Measurements from ENCODE around the gene COPS6.

Gene COPS6

GRCh38 chr7:100065452-100066186, 23.1 kb upstream of the COPS6 start:
- Histone ChIP-seq H3K79me2 (ENCODE audit: control insufficient read depth, low read length) (no peaks in the 10 kb centered on the region), H3F3A (ENCODE audit: control insufficient read depth, insufficient read depth) (no peaks in the 10 kb centered on the region), H3K36me3 (ENCODE audit: control insufficient read depth, low read length) (peaks cover 27% of the 10 kb centered on the region), H3K27me3 (ENCODE audit: control insufficient read depth, low read length) (no peaks in the 10 kb centered on the region), H3K27ac (ENCODE audit: low read depth, low read length) (no peak overlapping the region), H4K20me1 (ENCODE audit: control insufficient read depth, insufficient read depth, low read depth, low read length) (no peaks in the 10 kb centered on the region), H3K4me1 (ENCODE audit: control insufficient read depth, low read length) (no peaks in the 10 kb centered on the region), H3K4me2 (ENCODE audit: low read length) (no peak overlapping the region), H3K9me2 (replicated peaks; ENCODE audit: control insufficient read depth, low read length) (no peaks in the 10 kb centered on the region), H3K4me3 (ENCODE audit: low read length) (no peak overlapping the region), H3K9me3 (ENCODE audit: control insufficient read depth, insufficient read depth, low read length) (peaks cover 5% of the 10 kb centered on the region)
- no peak for TF ChIP-seq EZH2phosphoT487 (IDR thresholded peaks at IDR 0.05; ENCODE audit: borderline replicate concordance, low read length)
- TF ChIP-seq CTCF (IDR thresholded peaks at IDR 0.05; ENCODE audit: low read depth, low read length, poor library complexity, severe bottlenecking) = no peak

GRCh38 chr7:100066953-100067352, 21.8 kb upstream of the COPS6 start:
- peaks cover 41% of the 10 kb centered on the region for H3K36me3 ChIP-seq (ENCODE audit: control insufficient read depth, low read length)

GRCh38 chr7:100069991-100070390, 18.8 kb upstream of the COPS6 start:
- H3K27ac ChIP-seq (ENCODE audit: low read depth, low read length) = no peak overlapping the region
- H3K4me2 ChIP-seq (ENCODE audit: low read length) = no peak overlapping the region
- H3K9me3 ChIP-seq (ENCODE audit: control insufficient read depth, insufficient read depth, low read length) = peaks cover 28% of the 10 kb centered on the region
- H3K9me2 ChIP-seq (replicated peaks; ENCODE audit: control insufficient read depth, low read length) = no peaks in the 10 kb centered on the region
- peaks cover 63% of the 10 kb centered on the region for H3K36me3 ChIP-seq (ENCODE audit: control insufficient read depth, low read length)
- no peaks in the 10 kb centered on the region for H3K79me2 ChIP-seq (ENCODE audit: control insufficient read depth, low read length)
- H4K20me1 ChIP-seq (ENCODE audit: control insufficient read depth, insufficient read depth, low read depth, low read length) = no peaks in the 10 kb centered on the region
- no peak overlapping the region for H3K4me3 ChIP-seq (ENCODE audit: low read length)
- no peaks in the 10 kb centered on the region for H3K27me3 ChIP-seq (ENCODE audit: control insufficient read depth, low read length)
- no peak for TF ChIP-seq EZH2phosphoT487 (IDR thresholded peaks at IDR 0.05; ENCODE audit: borderline replicate concordance, low read length)
- TF ChIP-seq CTCF (IDR thresholded peaks at IDR 0.05; ENCODE audit: low read depth, low read length, poor library complexity, severe bottlenecking) = no peak
- H3K4me1 ChIP-seq (ENCODE audit: control insufficient read depth, low read length) = no peaks in the 10 kb centered on the region
- H3F3A ChIP-seq (ENCODE audit: control insufficient read depth, insufficient read depth) = no peaks in the 10 kb centered on the region

More at GRCh38 chr7:100066953-100067352, 21.8 kb upstream of the COPS6 start:
- no peak overlapping the region for H3K27ac ChIP-seq (ENCODE audit: low read depth, low read length)
- no peak for TF ChIP-seq EZH2phosphoT487 (IDR thresholded peaks at IDR 0.05; ENCODE audit: borderline replicate concordance, low read length)
- TF ChIP-seq CTCF (IDR thresholded peaks at IDR 0.05; ENCODE audit: low read depth, low read length, poor library complexity, severe bottlenecking) = no peak
- no peaks in the 10 kb centered on the region for H3K9me2 ChIP-seq (replicated peaks; ENCODE audit: control insufficient read depth, low read length)
- H3K4me1 ChIP-seq (ENCODE audit: control insufficient read depth, low read length) = no peaks in the 10 kb centered on the region
- no peaks in the 10 kb centered on the region for H3K27me3 ChIP-seq (ENCODE audit: control insufficient read depth, low read length)
- no peak overlapping the region for H3K4me3 ChIP-seq (ENCODE audit: low read length)
- no peak overlapping the region for H3K4me2 ChIP-seq (ENCODE audit: low read length)
- H3F3A ChIP-seq (ENCODE audit: control insufficient read depth, insufficient read depth) = no peaks in the 10 kb centered on the region
- H3K9me3 ChIP-seq (ENCODE audit: control insufficient read depth, insufficient read depth, low read length) = peaks cover 18% of the 10 kb centered on the region
- H3K79me2 ChIP-seq (ENCODE audit: control insufficient read depth, low read length) = no peaks in the 10 kb centered on the region
- H4K20me1 ChIP-seq (ENCODE audit: control insufficient read depth, insufficient read depth, low read depth, low read length) = no peaks in the 10 kb centered on the region

Data from DOHH2 (cell line).